Stomach smooth muscle (tissue), 2 donors: ENCODE results near the gene DOK1.

Source experiments
- H3K27ac ChIP-seq: one replicate; pipeline ENCODE4 v1.7.0; 2013; ENCODE audit warnings: mild to moderate bottlenecking, low read length, inconsistent platforms
- H3K27me3 ChIP-seq, 2 donors: one replicate each; pipeline ENCODE4 v1.7.0; 2013; ENCODE audit warnings: low read length in 2 of 2; ENCODE audit not compliant: insufficient read depth in 2 of 2, control insufficient read depth in 1 of 2
- H3K36me3 ChIP-seq, 2 donors: one replicate each; pipeline ENCODE4 v1.7.0; 2013; ENCODE audit warnings: low read length in 2 of 2; ENCODE audit not compliant: control insufficient read depth in 2 of 2, insufficient read depth in 2 of 2
- H3K4me1 ChIP-seq: one replicate; pipeline ENCODE4 v1.7.0; 2013; ENCODE audit warnings: low read length; ENCODE audit not compliant: control insufficient read depth, insufficient read depth
- H3K4me3 ChIP-seq, 2 donors: one replicate each; pipeline ENCODE4 v1.7.0; 2013; ENCODE audit warnings: low read length in 2 of 2
- H3K9ac ChIP-seq, 2 donors: one replicate each; pipeline ENCODE4 v1.7.0; 2013; ENCODE audit warnings: low read length in 2 of 2, mild to moderate bottlenecking in 1 of 2
- H3K9me3 ChIP-seq, 2 donors: one replicate each; pipeline ENCODE4 v1.7.0; 2013; ENCODE audit warnings: low read length in 2 of 2; ENCODE audit not compliant: control insufficient read depth in 2 of 2
- donor health status: healthy.
- donor health status: Pancreatic carcinoma.

Gene DOK1

DNA sequence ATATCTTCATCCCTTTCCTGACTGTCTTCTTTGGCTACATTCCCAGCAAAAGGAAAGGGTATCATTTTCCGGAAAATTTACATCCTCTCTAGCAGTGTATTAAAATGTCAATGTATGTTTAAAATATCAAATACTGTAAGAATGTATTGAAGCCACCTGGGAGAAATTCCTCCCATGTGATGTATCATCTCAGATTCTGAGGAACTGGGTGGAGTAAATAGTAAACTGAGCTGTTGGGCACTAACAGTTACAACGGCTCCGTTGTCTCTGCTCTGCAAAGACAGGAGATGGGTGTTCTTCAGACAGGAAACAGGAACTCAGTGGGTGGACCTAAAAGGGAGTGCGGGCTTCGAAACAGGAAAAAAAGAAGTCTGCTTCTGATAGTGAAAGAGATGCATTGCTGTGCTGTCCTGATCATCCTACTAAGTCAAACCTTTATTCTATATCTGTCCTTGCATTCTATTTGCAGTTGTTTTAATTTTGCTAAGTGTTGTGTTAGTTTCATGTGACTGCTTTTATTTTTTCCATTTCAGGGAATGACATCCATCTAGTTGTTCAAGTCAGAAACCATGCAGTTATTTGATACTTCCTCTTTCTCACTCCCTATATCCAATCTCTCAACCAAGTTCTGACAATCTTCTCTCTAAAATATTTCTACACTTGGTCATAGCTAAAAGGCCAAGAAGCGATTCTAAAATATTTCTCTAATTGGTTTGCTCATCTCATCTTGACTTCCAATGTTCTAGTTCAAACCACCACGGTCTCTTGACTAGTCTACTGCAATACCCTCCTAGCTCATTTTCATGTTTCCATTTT is 19.4 kb downstream of the DOK1 start:
- Histone ChIP-seq H3K9me3 (no peaks in the 10 kb centered on the region), H3K9ac (no peak overlapping the region), H3K36me3 (no peaks in the 10 kb centered on the region), H3K27ac (no peak overlapping the region), H3K27me3 (peaks cover 0 to 5% of the 10 kb centered on the region in 2 donors), H3K4me1 (no peaks in the 10 kb centered on the region), H3K4me3 (no peak overlapping the region)

DNA sequence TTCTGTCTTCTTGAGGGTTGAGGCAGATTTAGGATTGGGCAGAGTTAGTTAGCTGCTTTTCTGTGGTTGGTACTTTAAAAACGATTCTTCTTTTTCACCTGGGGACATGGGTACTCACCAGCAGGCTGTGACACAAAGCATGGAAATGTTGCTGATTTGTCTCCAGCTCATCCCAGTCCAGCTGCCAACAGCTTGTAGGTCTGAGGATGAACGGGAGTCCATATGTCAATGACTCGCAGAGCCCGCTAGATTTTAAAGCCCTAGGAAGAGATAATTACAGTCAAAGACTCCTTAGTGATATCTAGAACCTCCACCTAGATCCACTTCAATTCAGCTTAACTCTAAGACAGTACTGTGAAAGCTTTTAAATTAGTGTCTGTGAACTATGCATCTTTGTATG is 20.8 kb downstream of the DOK1 start:
- Histone ChIP-seq H3K4me3 (no peak overlapping the region), H3K27ac (no peak overlapping the region), H3K36me3 (no peaks in the 10 kb centered on the region), H3K27me3 (peaks cover 0 to 5% of the 10 kb centered on the region in 2 donors), H3K9ac (no peak overlapping the region), H3K4me1 (no peaks in the 10 kb centered on the region), H3K9me3 (no peaks in the 10 kb centered on the region)

DNA sequence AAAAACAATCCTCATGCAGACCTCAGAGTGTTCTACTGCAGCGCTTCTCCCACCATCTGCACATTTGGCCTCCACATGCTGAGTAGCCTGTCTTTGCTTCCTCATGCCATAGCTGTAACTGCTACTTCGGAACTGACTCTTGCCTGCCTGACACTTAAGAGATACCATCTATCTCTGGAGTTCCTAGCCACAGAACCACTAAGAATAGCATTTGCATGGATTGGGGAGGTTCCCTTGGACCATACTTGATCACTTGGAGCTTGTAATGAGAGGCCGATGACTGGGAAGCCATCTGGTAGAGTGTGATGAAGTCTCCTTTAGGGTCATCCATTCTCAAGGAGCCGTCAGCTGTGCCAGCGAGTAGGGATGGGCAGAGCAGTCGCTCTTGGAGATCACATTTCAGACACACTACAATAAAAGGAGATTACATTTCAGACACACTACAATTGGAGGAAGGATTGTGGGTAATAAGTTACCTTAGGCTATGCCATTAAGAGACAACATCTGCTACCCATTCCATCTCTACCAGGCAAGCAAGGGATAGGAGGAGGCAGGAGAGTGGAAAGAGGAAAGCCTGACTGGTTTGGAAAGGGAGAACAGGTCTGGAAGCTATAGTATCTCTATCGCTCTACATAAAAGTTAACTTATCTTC is 21.8 kb downstream of the DOK1 start:
- Histone ChIP-seq H3K4me1 (no peaks in the 10 kb centered on the region), H3K27me3 (peaks cover 0 to 5% of the 10 kb centered on the region in 2 donors), H3K4me3 (no peak overlapping the region), H3K27ac (no peak overlapping the region), H3K9ac (no peak overlapping the region), H3K9me3 (no peaks in the 10 kb centered on the region), H3K36me3 (no peaks in the 10 kb centered on the region)

DNA sequence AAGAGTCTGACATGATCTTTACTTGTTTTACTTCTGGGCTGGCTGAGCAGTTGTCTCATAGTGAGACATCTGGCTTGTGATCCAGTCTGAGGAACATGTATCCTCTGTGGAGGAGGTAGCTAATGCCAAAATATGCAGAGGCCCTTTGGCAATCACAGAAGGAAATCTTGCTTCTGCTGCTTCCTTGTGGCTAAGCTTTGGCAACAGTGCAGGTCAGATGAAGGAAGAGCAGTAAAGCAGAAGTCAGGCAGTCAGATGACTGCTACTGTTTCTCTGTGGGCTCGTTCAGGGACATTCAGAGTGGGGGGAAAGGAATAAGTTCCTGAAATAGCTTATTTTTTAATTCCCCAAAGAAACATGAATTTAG is 22.3 kb downstream of the DOK1 start:
- Histone ChIP-seq H3K27ac (no peak overlapping the region), H3K4me1 (no peaks in the 10 kb centered on the region), H3K27me3 (peaks cover 0 to 5% of the 10 kb centered on the region in 2 donors), H3K4me3 (no peak overlapping the region), H3K9me3 (no peaks in the 10 kb centered on the region), H3K9ac (no peak overlapping the region), H3K36me3 (no peaks in the 10 kb centered on the region)

DNA sequence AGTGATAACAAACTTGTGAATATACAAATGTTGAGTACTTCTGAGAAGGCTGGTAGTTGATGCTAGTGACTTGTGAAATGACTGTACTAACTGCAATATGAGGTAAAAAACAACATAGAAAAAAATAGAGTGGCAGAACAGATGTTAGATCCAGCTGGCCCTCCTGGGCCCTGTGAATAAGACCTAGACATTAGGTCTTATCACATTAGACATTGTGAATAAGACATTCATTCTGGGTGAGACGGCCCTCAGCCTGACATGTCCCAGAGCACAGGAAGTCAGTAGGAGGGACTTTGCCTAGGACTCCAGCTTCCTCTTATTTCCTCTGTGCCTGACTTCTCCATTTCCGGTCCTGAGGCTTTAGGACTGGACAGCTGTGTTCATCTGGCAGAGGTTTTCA is 22.9 kb downstream of the DOK1 start:
- Histone ChIP-seq H3K4me3 (no peak overlapping the region), H3K4me1 (no peaks in the 10 kb centered on the region), H3K9ac (no peak overlapping the region), H3K27me3 (peaks cover 0 to 5% of the 10 kb centered on the region in 2 donors), H3K9me3 (no peaks in the 10 kb centered on the region), H3K27ac (no peak overlapping the region), H3K36me3 (no peaks in the 10 kb centered on the region)

DNA sequence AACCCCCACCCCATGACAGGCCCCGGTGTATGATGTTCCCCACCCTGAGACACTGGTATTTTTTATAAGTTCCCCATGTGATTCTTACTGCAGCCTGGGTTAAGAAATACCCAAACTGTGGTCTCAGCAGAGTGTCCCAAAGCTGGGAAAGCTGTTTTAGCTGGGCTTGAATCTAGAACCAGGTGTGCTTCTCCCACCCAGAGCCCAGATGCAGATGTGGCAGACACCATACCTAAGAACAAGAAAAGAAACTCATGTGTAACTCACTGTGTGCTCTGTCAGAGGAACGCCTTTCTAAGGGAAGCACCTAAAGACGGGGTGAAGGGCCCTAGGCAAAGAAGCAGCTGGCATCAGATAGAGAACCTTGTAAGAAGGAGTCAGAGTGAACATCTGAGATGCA is 23.9 kb downstream of the DOK1 start:
- Histone ChIP-seq H3K27me3 (peaks cover 0 to 5% of the 10 kb centered on the region in 2 donors), H3K4me1 (no peaks in the 10 kb centered on the region), H3K9me3 (no peaks in the 10 kb centered on the region), H3K36me3 (no peaks in the 10 kb centered on the region), H3K9ac (no peak overlapping the region), H3K4me3 (no peak overlapping the region), H3K27ac (no peak overlapping the region)

DNA sequence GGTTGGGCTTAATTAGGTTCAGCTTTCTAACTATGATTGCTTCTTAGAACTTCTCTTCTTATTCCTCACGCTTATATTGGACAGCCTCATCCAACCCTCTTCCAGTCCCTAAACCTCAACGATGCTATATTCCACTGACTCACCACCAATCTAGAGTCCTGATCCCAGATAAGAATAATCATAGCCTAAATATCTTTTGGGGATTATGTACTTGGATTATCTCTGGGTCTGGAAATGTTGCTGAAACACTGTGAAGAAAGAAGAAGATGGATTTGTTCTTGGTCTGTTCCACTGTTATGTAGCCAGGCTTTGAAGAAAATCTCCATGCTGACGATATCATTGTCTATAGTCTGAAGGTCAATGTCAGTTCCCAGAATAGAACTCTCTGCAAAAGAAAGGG is 26.9 kb downstream of the DOK1 start:
- H3K9me3 ChIP-seq: no peaks in the 10 kb centered on the region
- no peaks in the 10 kb centered on the region for H3K36me3 ChIP-seq
- no peak overlapping the region for H3K9ac ChIP-seq
- H3K4me3 ChIP-seq: no peak overlapping the region
- H3K27me3 ChIP-seq: peaks cover 0 to 3% of the 10 kb centered on the region in 2 donors
- no peak overlapping the region for H3K27ac ChIP-seq
- no peaks in the 10 kb centered on the region for H3K4me1 ChIP-seq

DNA sequence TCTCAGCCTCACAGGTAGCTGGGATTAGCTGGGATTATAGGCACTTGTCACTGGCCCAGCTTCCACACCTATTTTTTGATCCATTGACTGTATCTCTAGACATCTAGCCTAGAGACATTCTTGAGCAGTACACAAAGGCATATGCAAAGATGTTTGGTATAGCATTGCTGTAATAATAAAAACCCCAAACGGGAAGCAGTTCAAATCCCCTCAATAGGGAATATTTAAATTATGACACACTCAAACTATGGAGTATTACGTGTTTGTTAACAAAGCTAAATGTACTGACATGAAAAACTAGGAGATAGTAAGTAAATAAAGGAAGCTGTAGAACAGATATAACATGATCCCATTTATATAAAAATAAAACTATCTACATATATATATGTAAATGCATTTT is 27.7 kb downstream of the DOK1 start:
- Histone ChIP-seq H3K4me3 (no peak overlapping the region), H3K27ac (no peak overlapping the region), H3K9ac (no peak overlapping the region), H3K27me3 (peaks cover 0 to 3% of the 10 kb centered on the region in 2 donors), H3K9me3 (no peaks in the 10 kb centered on the region), H3K36me3 (no peaks in the 10 kb centered on the region), H3K4me1 (no peaks in the 10 kb centered on the region)

DNA sequence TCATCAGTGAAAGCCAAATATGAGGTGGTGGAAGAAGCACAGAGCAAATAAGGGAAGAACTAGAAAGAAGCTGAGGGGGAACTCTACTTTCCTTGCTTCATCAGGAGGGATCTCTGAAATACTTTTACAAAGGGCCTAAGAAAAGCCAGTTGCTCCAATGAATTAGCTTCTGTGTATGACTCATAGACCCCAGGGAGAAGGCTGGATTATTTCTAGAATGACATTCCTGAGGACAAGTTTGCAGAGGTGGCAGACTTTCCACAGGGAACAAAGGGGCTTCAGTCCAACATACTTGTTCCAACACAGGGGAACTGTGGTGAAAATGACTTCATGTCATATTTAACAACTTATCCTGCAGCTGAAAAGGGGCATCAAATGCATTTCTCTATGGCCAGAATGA is 29.0 kb downstream of the DOK1 start:
- no peak overlapping the region for H3K27ac ChIP-seq
- H3K9ac ChIP-seq: no peak overlapping the region
- H3K27me3 ChIP-seq: peaks cover 0 to 1% of the 10 kb centered on the region in 2 donors
- H3K4me3 ChIP-seq: no peak overlapping the region
- no peaks in the 10 kb centered on the region for H3K36me3 ChIP-seq
- peaks cover 3% of the 10 kb centered on the region for H3K4me1 ChIP-seq
- H3K9me3 ChIP-seq: no peaks in the 10 kb centered on the region

DNA sequence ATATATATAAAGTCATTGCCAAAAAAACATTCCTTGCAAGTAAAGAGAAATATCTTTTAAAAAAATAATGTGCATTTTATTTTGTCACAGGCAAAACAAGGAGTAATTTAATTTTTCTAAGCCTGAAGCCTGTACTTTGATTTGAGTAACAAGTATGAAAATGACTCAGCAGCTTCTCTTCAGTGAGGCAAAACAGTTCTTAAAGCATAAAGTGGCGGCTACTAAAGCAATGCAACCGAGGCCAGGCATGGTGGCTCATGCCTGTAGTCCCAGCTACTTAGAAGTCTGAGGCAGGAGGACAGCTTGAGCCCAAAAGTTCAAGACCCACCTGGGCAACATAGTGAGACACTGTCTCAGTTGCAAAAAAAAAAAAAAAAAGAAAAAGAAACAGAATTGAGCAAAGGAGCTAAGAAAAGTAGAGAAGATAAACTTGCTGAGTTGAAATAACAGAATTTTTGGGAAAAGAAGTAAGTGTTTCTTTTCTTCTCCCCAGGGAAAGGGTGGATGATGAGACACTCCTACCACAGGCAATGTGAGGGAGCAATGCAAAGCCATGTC is 29.6 kb downstream of the DOK1 start:
- no peaks in the 10 kb centered on the region for H3K36me3 ChIP-seq
- no peak overlapping the region for H3K27ac ChIP-seq
- H3K4me3 ChIP-seq: no peak overlapping the region
- peaks cover 3% of the 10 kb centered on the region for H3K4me1 ChIP-seq
- H3K9me3 ChIP-seq: no peaks in the 10 kb centered on the region
- no peaks in the 10 kb centered on the region for H3K27me3 ChIP-seq
- H3K9ac ChIP-seq: no peak overlapping the region
